ELR (cell line): ENCODE data around the gene NAA80.

ENCODE experiments used
- DNase-seq: peaks from one replicate; pipeline ENCODE4 v3.0.0-alpha.2; 2015; ENCODE audit warnings: low read depth

NAA80 gene

GRCh38 chr3:50327943-50328691 is 28.9 kb upstream of the NAA80 start, which contains the start of gene TUSC2:
Gene TUSC2 (minus strand): TSS chr3:50328223. CDS start chr3:50328099, 124 bp downstream.
- peak; percentile 98 for DNase-seq

GRCh38 chr3:50327129-50327528 is 27.9 kb upstream of the NAA80 start:
- no peak for DNase-seq

- DNase-seq: no peak
Observed at GRCh38 chr3:50326182-50326541, 27.0 kb upstream of the NAA80 start.

- no peak for DNase-seq
Observed at GRCh38 chr3:50325497-50326181, 26.4 kb upstream of the NAA80 start.

GRCh38 chr3:50325113-50325480 is 25.9 kb upstream of the NAA80 start:
- DNase-seq: no peak

- DNase-seq: peak; percentile 76
Observed at GRCh38 chr3:50324351-50325112, 25.3 kb upstream of the NAA80 start.

GRCh38 chr3:50323614-50324199 is 24.5 kb upstream of the NAA80 start:
- DNase-seq: no peak

GRCh38 chr3:50323092-50323600 is 23.9 kb upstream of the NAA80 start:
- no peak for DNase-seq

GRCh38 chr3:50322386-50323091 is 23.3 kb upstream of the NAA80 start, which contains the start of gene HYAL2:
Gene HYAL2 (minus strand): TSS chr3:50322745. CDS start chr3:50320489, 2,256 bp downstream.
- no peak for DNase-seq

- DNase-seq: no peak
Observed at GRCh38 chr3:50322115-50322385, 22.8 kb upstream of the NAA80 start.

GRCh38 chr3:50321336-50322114 is 22.3 kb upstream of the NAA80 start:
- DNase-seq: peak; percentile 90

- DNase-seq: peak; percentile 70
Observed at GRCh38 chr3:50320853-50321335, 21.7 kb upstream of the NAA80 start.

- no peak for DNase-seq
Observed at GRCh38 chr3:50319894-50320625, 20.9 kb upstream of the NAA80 start.

GRCh38 chr3:50319181-50319893 is 20.1 kb upstream of the NAA80 start:
- DNase-seq: no peak

- DNase-seq: no peak
Observed at GRCh38 chr3:50318615-50319014, 19.4 kb upstream of the NAA80 start.

GRCh38 chr3:50318163-50318562 is 19.0 kb upstream of the NAA80 start:
- no peak for DNase-seq

GRCh38 chr3:50317300-50317699 is 18.1 kb upstream of the NAA80 start:
- no peak for DNase-seq

GRCh38 chr3:50316657-50317242 is 17.5 kb upstream of the NAA80 start:
- peak; percentile 60 for DNase-seq

GRCh38 chr3:50314816-50315215 is 15.6 kb upstream of the NAA80 start:
- no peak for DNase-seq
